Type B pancreatic cell (in vitro differentiated cells): ENCODE results near the gene TMEM134. TPM values are rescaled to one million over a fixed set of nuclear protein-coding genes. Genes with fewer than 3 reads are reported as not detected.
A peak's percentile ranks its signal among the peaks of the same experiment; 100 is the strongest.

ENCODE experiments used
- DNase-seq: peaks from one replicate; pipeline ENCODE4 v3.0.0; 2021; ENCODE audit warnings: mixed read lengths; ENCODE audit not compliant: unreplicated experiment; ENCODE audit errors: extremely low spot score
- H3K27ac Mint-ChIP-seq: 2 replicates; pipeline ENCODE4 v1.8.0; 2021; ENCODE audit warnings: mild to moderate bottlenecking, mixed read lengths
- H3K27me3 Mint-ChIP-seq: 2 replicates; pipeline ENCODE4 v1.8.0; 2021; ENCODE audit warnings: mixed read lengths
- H3K36me3 Mint-ChIP-seq: 2 replicates; pipeline ENCODE4 v1.8.0; 2021; ENCODE audit warnings: mixed read lengths
- H3K4me1 Mint-ChIP-seq: one replicate; pipeline ENCODE4 v1.8.0; 2021; ENCODE audit warnings: mixed read lengths; ENCODE audit not compliant: unreplicated experiment
- H3K4me3 Mint-ChIP-seq: 2 replicates; pipeline ENCODE4 v1.8.0; 2021; ENCODE audit warnings: mild to moderate bottlenecking, mixed read lengths
- H3K9me3 Mint-ChIP-seq: 2 replicates; pipeline ENCODE4 v1.8.0; 2021; ENCODE audit warnings: mixed read lengths
- CTCF ChIP-seq: fragments of 200-600 bp; sonication (generic); conservative IDR thresholded peaks from 2 replicates; pipeline ENCODE4 v1.5.0; 2021; ENCODE audit warnings: antibody characterized with exemption, mild to moderate bottlenecking
- total RNA-seq: library from RNA; stranded (reverse); gene quantifications from 2 replicates; pipeline ENCODE4 v1.2.1, GENCODE V29; 2021; ENCODE audit warnings: low replicate concordance

The TMEM134 gene
- total RNA-seq, 1 donor from 2014 or later, result 46.6 TPM

GRCh38 chr11:67455054-67455453 lies 14.0 kb downstream of the TMEM134 start, which contains the start of gene CABP4:
TSS of gene CABP4 (plus strand) at chr11:67455354. CDS start at chr11:67455424, 70 bp downstream.
- no peaks in the 10 kb centered on the region for H3K36me3 Mint-ChIP-seq
- DNase-seq, result no peak
- TF ChIP-seq CTCF, result no peak
- H3K4me1 Mint-ChIP-seq, result no peaks in the 10 kb centered on the region
- no peak within 1 kb of the TSS for H3K4me3 Mint-ChIP-seq
- H3K27me3 Mint-ChIP-seq, result no peaks in the 10 kb centered on the region
- H3K9me3 Mint-ChIP-seq, result no peaks in the 10 kb centered on the region
- H3K27ac Mint-ChIP-seq, result peak within 1 kb of the TSS; percentile 48

GRCh38 chr11:67453816-67454732 lies 15.0 kb downstream of the TMEM134 start:
- no peaks in the 10 kb centered on the region for H3K27me3 Mint-ChIP-seq
- no peak overlapping the region for H3K4me3 Mint-ChIP-seq
- TF ChIP-seq CTCF, result no peak
- H3K4me1 Mint-ChIP-seq, result no peaks in the 10 kb centered on the region
- H3K36me3 Mint-ChIP-seq, result no peaks in the 10 kb centered on the region
- no peaks in the 10 kb centered on the region for H3K9me3 Mint-ChIP-seq
- DNase-seq, result no peak
- no peak overlapping the region for H3K27ac Mint-ChIP-seq

- H3K36me3 Mint-ChIP-seq, result no peaks in the 10 kb centered on the region
- H3K27ac Mint-ChIP-seq, result no peak within 1 kb of the TSS
Observed at GRCh38 chr11:67452141-67452952, 16.7 kb downstream of the TMEM134 start, which contains the start of gene GPR152. TSS of gene GPR152 (minus strand) at chr11:67452729. CDS start at chr11:67452724, 5 bp downstream.

GRCh38 chr11:67451658-67451976 lies 17.4 kb downstream of the TMEM134 start:
- H3K4me3 Mint-ChIP-seq, result no peak overlapping the region
- no peaks in the 10 kb centered on the region for H3K4me1 Mint-ChIP-seq
- H3K9me3 Mint-ChIP-seq, result no peaks in the 10 kb centered on the region
- no peak for TF ChIP-seq CTCF
- no peak for DNase-seq
- H3K36me3 Mint-ChIP-seq, result no peaks in the 10 kb centered on the region
- no peaks in the 10 kb centered on the region for H3K27me3 Mint-ChIP-seq
- H3K27ac Mint-ChIP-seq, result no peak overlapping the region

More at GRCh38 chr11:67452141-67452952, 16.7 kb downstream of the TMEM134 start, which contains the start of gene GPR152:
- no peaks in the 10 kb centered on the region for H3K4me1 Mint-ChIP-seq
- no peak for TF ChIP-seq CTCF
- H3K4me3 Mint-ChIP-seq, result no peak within 1 kb of the TSS
- no peaks in the 10 kb centered on the region for H3K9me3 Mint-ChIP-seq
- no peaks in the 10 kb centered on the region for H3K27me3 Mint-ChIP-seq
- no peak for DNase-seq

GRCh38 chr11:67450796-67451657 lies 18.0 kb downstream of the TMEM134 start:
- no peak overlapping the region for H3K4me3 Mint-ChIP-seq
- no peaks in the 10 kb centered on the region for H3K27me3 Mint-ChIP-seq
- TF ChIP-seq CTCF, result no peak
- H3K9me3 Mint-ChIP-seq, result no peaks in the 10 kb centered on the region
- H3K27ac Mint-ChIP-seq, result no peak overlapping the region
- no peak for DNase-seq
- H3K4me1 Mint-ChIP-seq, result no peaks in the 10 kb centered on the region
- no peaks in the 10 kb centered on the region for H3K36me3 Mint-ChIP-seq
